ENCODE results near the gene TIMM8B.
"Not testable (repeated sequence)": the region's sequence is repeated elsewhere in the genome, so short reads cannot be mapped to it uniquely, and the experiment has no call there.

TIMM8B gene

GRCh38 chr11:112086422-112087191 lies at the start of gene TIMM8B, which contains the start of gene SDHD:
TSS of gene TIMM8B (minus strand) at chr11:112086756. CDS start at chr11:112086723, 33 bp downstream.
TSS of gene SDHD (plus strand) at chr11:112086873. CDS start at chr11:112086908, 35 bp downstream.
- FAIRE-seq: peak; percentile 97
- DNase-seq (ENCODE audit: extremely low spot score, insufficient read length, low read depth): peak; percentile 95

GRCh38 chr11:112134473-112134872 lies 47.9 kb upstream of the TIMM8B start:
- DNase-seq (ENCODE audit: extremely low spot score, insufficient read length, low read depth) (no peak), FAIRE-seq (no peak)

GRCh38 chr11:112132737-112133136 lies 46.2 kb upstream of the TIMM8B start:
- FAIRE-seq: no peak
- DNase-seq (ENCODE audit: extremely low spot score, insufficient read length, low read depth): no peak

- no peak for DNase-seq (ENCODE audit: extremely low spot score, insufficient read length, low read depth)
- FAIRE-seq: no peak
Observed at GRCh38 chr11:112129656-112130055, 43.1 kb upstream of the TIMM8B start.

GRCh38 chr11:112128483-112129121 lies 42.0 kb upstream of the TIMM8B start:
- no peak for DNase-seq (ENCODE audit: extremely low spot score, insufficient read length, low read depth)
- no peak for FAIRE-seq

- DNase-seq (ENCODE audit: extremely low spot score, insufficient read length, low read depth) (no peak), FAIRE-seq (no peak)
Observed at GRCh38 chr11:112127056-112127455, 40.5 kb upstream of the TIMM8B start.

GRCh38 chr11:112123129-112123528 lies 36.6 kb upstream of the TIMM8B start:
- no peak for FAIRE-seq
- no peak for DNase-seq (ENCODE audit: extremely low spot score, insufficient read length, low read depth)

GRCh38 chr11:112121981-112122615 lies 35.5 kb upstream of the TIMM8B start:
- FAIRE-seq: no peak

GRCh38 chr11:112118176-112118575 lies 31.6 kb upstream of the TIMM8B start:
- FAIRE-seq: no peak
- no peak for DNase-seq (ENCODE audit: extremely low spot score, insufficient read length, low read depth)

More at GRCh38 chr11:112121981-112122615, 35.5 kb upstream of the TIMM8B start:
- DNase-seq (ENCODE audit: extremely low spot score, insufficient read length, low read depth): no peak

GRCh38 chr11:112115386-112115785 lies 28.8 kb upstream of the TIMM8B start:
- no peak for FAIRE-seq
- no peak for DNase-seq (ENCODE audit: extremely low spot score, insufficient read length, low read depth)

- no peak for DNase-seq (ENCODE audit: extremely low spot score, insufficient read length, low read depth)
- FAIRE-seq: no peak
Observed at GRCh38 chr11:112114460-112114859, 27.9 kb upstream of the TIMM8B start.

- FAIRE-seq (peak; percentile 83), DNase-seq (ENCODE audit: extremely low spot score, insufficient read length, low read depth) (peak; percentile 22)
Observed at GRCh38 chr11:112113539-112114457, 27.2 kb upstream of the TIMM8B start.

GRCh38 chr11:112106070-112106469 lies 19.5 kb upstream of the TIMM8B start:
- DNase-seq (ENCODE audit: extremely low spot score, insufficient read length, low read depth) (no peak), FAIRE-seq (no peak)

- no peak for FAIRE-seq
Observed at GRCh38 chr11:112103446-112103845, 16.9 kb upstream of the TIMM8B start.

GRCh38 chr11:112100462-112100861 lies 13.9 kb upstream of the TIMM8B start:
- no peak for DNase-seq (ENCODE audit: extremely low spot score, insufficient read length, low read depth)
- no peak for FAIRE-seq

More at GRCh38 chr11:112103446-112103845, 16.9 kb upstream of the TIMM8B start:
- DNase-seq (ENCODE audit: extremely low spot score, insufficient read length, low read depth): no peak

- FAIRE-seq (no peak), DNase-seq (ENCODE audit: extremely low spot score, insufficient read length, low read depth) (no peak)
Observed at GRCh38 chr11:112097734-112098528, 11.4 kb upstream of the TIMM8B start.

- no peak for DNase-seq (ENCODE audit: extremely low spot score, insufficient read length, low read depth)
- FAIRE-seq: no peak
Observed at GRCh38 chr11:112096194-112096593, 9.6 kb upstream of the TIMM8B start.

GRCh38 chr11:112095302-112095701 lies 8.7 kb upstream of the TIMM8B start:
- FAIRE-seq; DNase-seq (ENCODE audit: extremely low spot score, insufficient read length, low read depth): not testable (repeated sequence)

- FAIRE-seq (no peak), DNase-seq (ENCODE audit: extremely low spot score, insufficient read length, low read depth) (no peak)
Observed at GRCh38 chr11:112087212-112087611, 656 bp upstream of the TIMM8B start.
